GM06990 (cell line): Measurements from ENCODE around the gene GRM6.

ENCODE experiments used
- DNase-seq: peaks from one replicate; pipeline ENCODE4 v3.0.0-alpha.2; 2011; ENCODE audit not compliant: insufficient read length; ENCODE audit errors: extremely low read depth
- H3K27me3 ChIP-seq: replicated peaks from 2 replicates; pipeline ENCODE4 v1.6.0; 2011; ENCODE audit warnings: low read length; ENCODE audit not compliant: control insufficient read depth, insufficient read depth
- H3K36me3 ChIP-seq: 2 replicates; pipeline ENCODE4 v1.5.1; 2011; ENCODE audit warnings: low read length; ENCODE audit not compliant: control insufficient read depth, insufficient read depth
- H3K4me3 ChIP-seq: replicated peaks from 2 replicates; pipeline ENCODE4 v1.5.1; 2011; ENCODE audit warnings: low read depth, mild to moderate bottlenecking, control low read depth, low read length
- CTCF ChIP-seq: IDR thresholded peaks from 2 replicates; pipeline ENCODE4 v1.5.1; 2011; ENCODE audit warnings: low read length, control low read depth, mild to moderate bottlenecking, inconsistent platforms; ENCODE audit not compliant: insufficient read depth, poor library complexity, severe bottlenecking

GRM6 gene

GRCh38 chr5:178994580-178995340 lies at the start of gene GRM6:
Gene GRM6 (minus strand): TSS chr5:178995320. CDS start chr5:178994944, 376 bp downstream.
- no peaks in the 10 kb centered on the region for H3K27me3 ChIP-seq
- no peak for DNase-seq
- TF ChIP-seq CTCF = no peak
- no peak within 1 kb of the TSS for H3K4me3 ChIP-seq
- no peaks in the 10 kb centered on the region for H3K36me3 ChIP-seq

GRCh38 chr5:179044765-179045164 lies 49.6 kb upstream of the GRM6 start:
- no peaks in the 10 kb centered on the region for H3K36me3 ChIP-seq
- no peaks in the 10 kb centered on the region for H3K27me3 ChIP-seq
- DNase-seq = no peak
- H3K4me3 ChIP-seq = no peak overlapping the region
- TF ChIP-seq CTCF = no peak

- no peaks in the 10 kb centered on the region for H3K36me3 ChIP-seq
- H3K4me3 ChIP-seq = no peak overlapping the region
- no peaks in the 10 kb centered on the region for H3K27me3 ChIP-seq
- DNase-seq = no peak
- no peak for TF ChIP-seq CTCF
Measured at GRCh38 chr5:179033004-179033580, 38.0 kb upstream of the GRM6 start.

- Histone ChIP-seq H3K36me3 (no peaks in the 10 kb centered on the region), H3K4me3 (peak within 1 kb of the TSS; percentile 55), H3K27me3 (no peaks in the 10 kb centered on the region)
- TF ChIP-seq CTCF = no peak
- DNase-seq = peak; percentile 85
Measured at GRCh38 chr5:179023528-179024189, 28.5 kb upstream of the GRM6 start, which contains the start of gene ZNF879. Gene ZNF879 (plus strand): TSS chr5:179023804. CDS start chr5:179025005, 1,201 bp downstream.

GRCh38 chr5:179008667-179009066 lies 13.5 kb upstream of the GRM6 start:
- Histone ChIP-seq H3K27me3 (no peaks in the 10 kb centered on the region), H3K4me3 (no peak overlapping the region), H3K36me3 (no peaks in the 10 kb centered on the region)
- TF ChIP-seq CTCF = no peak
- no peak for DNase-seq
